CD4-positive, alpha-beta T cell treated with Interleukin-15 for 4 hours (primary cell): ENCODE results near the gene RASAL2.

Experiments
- DNase-seq: peaks from one replicate; pipeline ENCODE4 v3.0.0-alpha.2; 2020; ENCODE audit warnings: low spot score

The RASAL2 gene

DNA sequence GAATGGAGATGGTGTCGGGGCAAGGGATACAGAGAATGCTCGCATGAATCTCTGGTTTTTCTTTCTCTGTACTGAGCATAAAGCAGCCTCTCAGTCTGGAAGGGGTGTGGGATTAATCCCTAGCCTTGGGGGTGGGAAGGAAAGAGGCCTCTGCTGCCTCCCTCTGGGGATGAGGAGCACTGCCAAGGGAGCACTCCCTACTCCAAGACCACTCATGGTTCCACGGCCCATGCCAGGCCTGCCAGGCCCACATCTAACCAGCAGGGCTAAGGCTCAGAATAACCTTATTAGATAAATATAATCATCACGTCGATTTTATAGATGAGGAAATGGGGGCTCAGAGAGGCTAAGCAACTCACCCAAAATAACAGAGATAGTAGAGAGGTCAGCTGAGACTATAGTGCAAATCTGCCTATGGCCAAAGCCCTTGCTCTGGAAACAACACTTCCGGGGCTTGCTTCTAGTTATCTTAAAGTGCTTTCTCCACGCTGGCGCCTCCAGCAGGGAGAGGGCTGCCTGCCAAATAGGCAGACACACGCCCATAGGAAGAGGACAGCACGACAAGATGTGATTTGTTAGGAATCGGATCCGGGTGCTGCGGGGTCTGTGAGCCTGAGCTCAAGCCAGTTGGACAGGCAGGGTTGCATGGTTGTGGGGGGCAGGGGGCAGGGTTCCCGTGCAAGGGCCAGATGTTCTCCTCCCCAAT is 419.5 kb downstream of the RASAL2 start:
- no peak for DNase-seq

DNA sequence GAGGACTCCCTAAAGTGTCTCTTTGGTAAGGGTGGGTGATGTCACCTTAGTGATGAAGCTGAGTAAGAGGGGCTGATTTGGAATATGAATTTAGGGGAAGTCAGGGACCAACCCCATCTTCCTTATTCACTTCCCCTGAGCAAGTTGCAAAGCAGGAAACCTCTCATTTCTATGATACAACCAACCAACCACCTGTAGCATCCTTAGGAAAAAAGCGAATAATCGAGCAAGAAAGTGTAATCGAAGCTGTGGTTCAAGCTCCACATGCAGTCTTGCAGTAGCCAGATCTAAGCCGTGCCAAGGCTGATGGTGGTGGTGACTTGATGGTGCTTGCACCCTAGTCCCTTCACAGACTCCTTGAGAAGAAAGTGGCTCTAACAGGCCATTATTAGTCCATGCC is 422.2 kb downstream of the RASAL2 start:
- no peak for DNase-seq

DNA sequence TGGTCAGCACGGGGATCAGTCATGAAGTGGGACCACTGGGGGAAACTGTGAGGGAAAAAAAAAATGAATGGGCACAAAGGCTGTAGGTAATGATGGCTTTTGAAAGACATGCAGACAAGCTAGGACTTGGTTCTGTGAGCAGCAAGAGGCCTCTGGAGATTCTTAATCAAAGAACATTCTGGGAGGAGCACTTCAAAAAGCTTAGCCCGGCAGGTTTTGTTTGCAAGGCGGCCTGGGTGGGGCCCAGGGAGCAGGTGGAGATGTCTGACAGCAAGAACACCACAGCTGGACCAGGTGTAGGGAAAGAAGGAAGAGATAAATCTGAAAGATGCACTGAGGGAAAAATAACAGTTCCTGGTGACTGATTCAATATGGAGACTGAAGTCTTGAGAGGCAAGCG is 425.0 kb downstream of the RASAL2 start:
- no peak for DNase-seq

DNA sequence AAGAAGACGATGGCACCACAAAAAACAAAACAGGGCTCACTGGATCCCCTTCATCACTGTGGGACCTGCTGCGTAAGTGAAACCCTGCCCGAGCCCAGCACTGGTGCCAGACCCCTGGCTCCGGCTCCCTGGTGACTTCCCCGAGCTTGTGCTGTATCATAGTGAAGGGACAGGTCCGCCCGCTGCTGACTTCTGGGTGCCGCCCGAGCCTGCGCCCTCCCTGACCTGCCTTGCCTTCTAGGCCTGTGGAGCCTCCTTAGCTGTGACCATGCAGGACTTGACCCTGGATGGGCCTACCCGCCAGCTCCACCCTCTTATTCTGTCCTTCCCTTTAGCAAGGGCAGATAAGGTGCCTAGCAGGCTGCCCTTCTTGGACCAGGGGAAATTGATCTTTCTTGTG is 426.9 kb downstream of the RASAL2 start:
- DNase-seq: no peak

DNA sequence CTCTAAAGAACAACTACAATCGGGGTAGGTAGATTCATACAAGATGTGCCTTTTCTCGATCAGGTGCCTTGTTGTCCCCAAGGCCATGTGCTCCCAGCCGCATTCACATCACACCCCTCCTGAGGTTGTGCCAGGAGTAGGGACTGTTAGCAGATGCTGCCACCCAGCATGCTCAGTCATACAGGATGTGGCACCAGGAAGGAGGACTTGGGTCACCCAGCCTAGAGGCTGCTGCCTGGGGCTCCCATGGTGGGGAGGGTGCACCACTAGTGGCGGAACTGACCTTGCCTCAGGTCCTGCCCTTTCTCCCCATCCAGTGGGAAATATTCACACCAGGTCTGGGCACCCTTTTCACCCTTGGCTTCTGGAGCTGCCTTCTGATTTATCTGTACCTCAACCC is 427.3 kb downstream of the RASAL2 start:
- no peak for DNase-seq

DNA sequence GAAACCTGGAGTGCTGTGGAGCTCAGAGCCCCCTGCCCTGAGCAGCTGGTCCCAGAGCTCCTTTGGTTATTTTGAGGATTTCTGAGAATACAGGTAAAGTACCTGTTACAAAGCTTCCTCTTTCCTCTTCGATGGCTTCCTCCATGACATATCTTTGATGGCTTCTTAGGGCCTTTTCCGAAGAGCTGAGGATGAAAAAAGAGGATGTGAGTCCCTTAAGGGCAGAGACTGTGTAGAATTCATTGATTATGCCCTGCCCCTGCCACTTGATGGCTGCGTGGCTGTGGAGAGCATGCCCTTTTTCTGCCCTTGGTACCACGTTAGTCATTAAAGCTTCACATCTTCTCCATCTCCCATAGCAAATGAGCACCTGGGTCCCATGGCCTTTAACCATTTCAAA is 433.2 kb downstream of the RASAL2 start:
- no peak for DNase-seq

DNA sequence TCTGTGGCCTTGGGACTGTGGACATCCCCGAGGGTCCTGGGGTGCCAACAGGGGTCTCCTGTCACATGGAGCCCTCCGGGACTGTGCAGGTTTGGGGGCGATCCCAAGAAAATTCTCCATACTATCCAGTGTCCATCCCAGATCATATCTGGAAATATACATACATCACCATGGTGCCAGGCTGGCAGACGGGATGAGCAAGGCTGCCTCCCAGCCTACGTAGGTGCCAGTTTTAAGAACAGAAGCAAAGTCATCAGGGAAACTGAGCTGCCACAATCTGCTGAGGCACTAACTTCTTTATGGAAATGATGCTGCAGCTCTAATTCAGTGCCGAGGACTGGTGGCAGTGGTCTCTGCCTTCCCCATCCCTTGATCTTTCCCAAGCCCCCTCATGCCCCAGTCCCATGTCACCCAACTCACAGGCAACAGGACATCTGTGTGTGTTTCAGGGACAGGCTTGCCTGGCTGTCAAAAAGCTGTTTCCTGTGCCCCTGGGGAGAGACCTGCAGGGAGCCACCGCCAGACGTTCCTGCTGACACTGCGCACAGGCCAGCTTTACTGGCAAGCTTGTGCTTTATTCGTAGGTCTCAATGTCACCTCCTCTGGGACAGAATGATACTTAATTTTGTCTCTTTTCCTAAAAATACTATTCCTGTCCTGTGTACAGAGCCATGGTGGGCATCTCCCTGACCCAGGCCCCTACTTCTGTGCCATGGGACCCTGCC is 434.5 kb downstream of the RASAL2 start:
- no peak for DNase-seq

DNA sequence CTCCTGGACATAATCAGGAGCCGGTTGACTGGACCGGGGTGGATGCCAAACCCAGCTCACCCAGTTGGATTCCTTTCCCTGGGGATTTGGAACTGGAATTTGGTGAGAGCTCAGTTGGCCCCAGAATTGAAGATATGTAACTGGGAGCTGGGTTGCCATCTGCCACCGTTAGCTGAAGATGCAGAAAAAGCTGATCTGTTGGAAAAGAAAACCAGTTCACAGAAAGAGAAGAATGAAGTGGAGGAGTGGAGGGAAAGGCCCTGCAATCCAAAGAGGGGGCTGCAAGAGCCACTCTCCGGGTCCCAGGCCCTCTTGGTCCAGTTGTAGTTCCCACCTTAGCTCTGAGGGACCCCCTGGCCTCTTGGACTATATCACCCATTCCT is 435.0 kb downstream of the RASAL2 start:
- DNase-seq: no peak

DNA sequence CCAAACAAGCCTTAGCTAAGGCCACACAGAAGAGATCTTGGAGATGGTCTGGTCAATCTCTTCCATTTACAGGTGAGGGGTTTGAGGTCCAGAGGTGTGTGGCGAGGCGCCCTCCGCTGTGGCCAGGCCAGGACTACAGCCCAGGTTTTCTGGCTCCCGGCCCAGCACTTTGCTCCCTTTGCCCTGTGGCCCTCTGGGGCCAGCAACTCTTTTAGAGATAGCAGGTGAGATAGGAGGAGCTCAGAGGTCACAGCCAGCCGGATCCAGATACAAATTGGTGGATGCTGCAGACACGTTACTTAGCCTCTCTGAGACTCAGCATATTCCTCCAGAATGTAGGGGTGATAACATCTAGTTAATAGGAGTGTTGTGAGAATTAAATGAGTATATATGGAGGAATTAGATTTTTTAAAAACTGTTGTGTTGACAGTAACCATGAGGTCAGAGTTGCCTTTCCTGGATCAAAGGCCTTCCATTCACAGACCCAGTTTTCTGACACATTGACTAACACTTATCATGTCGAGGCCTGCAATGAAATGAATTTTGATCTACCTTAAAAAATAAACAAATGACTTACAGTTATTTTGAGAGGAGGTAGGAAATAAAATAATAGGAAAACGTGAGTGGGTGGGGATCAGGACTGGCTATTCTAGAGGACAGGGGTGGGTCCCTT is 435.6 kb downstream of the RASAL2 start:
- no peak for DNase-seq

DNA sequence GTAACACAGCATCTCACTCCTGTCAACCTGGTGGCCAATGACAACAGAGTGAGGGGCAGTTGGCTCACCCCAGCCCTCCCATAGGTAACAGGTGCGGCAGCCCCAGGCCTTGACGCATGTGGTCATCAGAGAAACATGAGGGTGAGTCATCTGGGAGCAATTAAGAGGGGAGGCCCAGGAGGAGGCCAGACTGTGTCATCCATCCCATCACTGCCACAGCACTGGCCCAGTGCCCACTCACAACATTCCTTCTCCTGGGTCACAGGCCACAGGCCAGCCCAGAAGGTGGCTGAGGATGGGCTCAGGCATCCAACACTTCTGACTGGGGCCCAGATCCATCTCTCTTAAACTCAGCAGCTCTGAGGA is 436.1 kb downstream of the RASAL2 start:
- DNase-seq: no peak

DNA sequence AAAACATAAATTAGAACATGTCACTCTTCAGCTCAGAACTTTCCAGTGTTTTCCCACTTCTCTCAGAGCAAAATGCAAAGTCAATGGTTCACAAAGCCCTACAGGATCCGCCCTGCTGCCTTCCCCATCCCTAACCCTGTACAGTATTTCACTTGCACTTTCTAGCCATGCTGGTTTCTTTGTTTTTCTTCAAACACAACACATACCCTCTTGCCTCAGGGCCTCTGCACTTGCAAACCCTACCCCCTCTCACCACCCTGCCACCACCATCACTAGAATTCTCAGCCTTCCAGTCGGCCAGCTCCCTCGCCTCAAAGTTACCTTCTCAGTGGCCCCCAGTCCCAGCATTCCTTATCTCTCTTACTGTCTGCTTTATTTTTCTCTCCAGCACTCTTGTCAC is 436.6 kb downstream of the RASAL2 start:
- DNase-seq: no peak

DNA sequence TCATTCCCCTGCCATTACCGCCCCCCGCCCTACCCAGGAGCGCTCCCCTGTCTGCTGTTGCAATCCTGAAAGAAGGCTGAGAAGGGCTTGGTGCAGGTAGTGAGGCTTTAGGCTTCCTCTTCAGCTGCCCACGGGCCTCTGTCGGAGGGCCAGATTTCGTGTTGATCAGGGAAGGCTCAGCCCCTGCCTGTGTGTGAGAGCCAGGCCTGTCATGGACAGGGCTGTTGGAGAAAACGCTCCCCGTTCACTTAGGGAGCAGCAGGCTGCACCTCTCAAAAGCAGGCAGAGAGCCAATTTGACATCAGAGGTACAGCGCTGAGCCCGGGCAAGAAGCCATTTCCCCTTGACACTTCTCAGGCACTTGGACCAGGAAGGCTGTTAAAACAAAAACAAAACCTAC is 438.0 kb downstream of the RASAL2 start:
- DNase-seq: no peak

DNA sequence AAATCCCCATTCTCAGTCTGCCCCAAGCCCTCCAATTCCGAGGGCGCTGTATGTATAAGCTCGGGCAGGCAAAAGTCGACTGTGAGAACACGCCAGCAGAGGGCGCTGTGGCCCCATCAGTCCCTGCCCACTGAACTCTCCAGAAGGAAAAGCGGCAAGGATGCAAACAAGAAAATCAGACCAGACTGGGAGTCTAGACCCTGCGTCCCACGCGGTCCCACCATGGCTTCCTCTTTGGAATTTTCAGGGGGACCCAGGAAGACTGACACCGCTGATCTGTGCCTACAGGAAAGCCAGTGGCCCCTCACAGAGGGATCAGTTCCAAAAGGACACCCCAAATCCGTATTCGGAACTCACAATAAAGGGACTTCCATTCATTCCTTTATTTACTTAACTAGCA is 438.5 kb downstream of the RASAL2 start:
- peak; percentile 67 for DNase-seq

DNA sequence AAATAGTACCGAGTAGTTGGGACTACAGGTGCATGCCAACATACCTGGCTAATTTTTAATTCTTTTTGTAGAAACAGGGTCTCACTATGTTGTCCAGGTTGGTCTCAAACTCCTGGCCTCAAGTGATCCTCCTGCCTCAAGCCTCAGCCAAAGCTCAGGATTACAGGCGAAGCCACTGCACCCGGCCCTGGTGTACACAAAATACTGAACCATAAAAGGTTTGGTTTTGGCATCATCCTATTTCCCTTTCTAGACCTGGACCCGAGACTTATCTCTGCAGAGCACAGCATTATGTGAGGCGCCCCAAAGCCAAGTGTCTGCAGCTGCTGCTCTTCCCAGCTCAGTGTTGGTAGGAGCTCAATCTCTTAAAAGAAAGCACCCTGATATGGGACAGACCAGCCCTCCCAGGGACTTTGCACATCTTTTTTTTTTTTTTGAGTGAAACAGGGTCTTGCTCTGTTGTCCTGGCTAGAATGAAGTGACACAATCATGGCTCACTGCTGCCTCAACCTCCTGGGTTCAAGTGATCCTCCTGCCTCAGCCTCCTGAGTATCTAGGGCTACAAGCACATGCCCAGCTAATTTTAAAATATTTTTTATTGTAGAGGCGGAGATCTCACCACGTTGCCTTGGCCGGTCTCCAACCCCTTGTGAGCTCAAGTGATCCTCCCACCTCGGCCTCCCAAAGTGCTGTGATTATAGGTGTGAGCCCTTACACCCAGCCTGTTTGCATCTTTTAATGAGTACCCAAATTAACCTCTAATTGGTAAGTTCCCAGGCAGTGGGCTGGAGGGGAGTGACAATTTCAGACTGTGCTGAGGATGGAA is 439.4 kb downstream of the RASAL2 start:
- DNase-seq: no peak
